IPS-11a (cell line): ENCODE data around the gene BAHD1.
A peak's percentile ranks its signal among the peaks of the same experiment; 100 is the strongest.

Source experiments
- H3K4me3 ChIP-seq: one replicate; pipeline ENCODE4 v1.5.1; 2013; ENCODE audit warnings: low read depth, low read length, control low read depth

BAHD1 gene

DNA sequence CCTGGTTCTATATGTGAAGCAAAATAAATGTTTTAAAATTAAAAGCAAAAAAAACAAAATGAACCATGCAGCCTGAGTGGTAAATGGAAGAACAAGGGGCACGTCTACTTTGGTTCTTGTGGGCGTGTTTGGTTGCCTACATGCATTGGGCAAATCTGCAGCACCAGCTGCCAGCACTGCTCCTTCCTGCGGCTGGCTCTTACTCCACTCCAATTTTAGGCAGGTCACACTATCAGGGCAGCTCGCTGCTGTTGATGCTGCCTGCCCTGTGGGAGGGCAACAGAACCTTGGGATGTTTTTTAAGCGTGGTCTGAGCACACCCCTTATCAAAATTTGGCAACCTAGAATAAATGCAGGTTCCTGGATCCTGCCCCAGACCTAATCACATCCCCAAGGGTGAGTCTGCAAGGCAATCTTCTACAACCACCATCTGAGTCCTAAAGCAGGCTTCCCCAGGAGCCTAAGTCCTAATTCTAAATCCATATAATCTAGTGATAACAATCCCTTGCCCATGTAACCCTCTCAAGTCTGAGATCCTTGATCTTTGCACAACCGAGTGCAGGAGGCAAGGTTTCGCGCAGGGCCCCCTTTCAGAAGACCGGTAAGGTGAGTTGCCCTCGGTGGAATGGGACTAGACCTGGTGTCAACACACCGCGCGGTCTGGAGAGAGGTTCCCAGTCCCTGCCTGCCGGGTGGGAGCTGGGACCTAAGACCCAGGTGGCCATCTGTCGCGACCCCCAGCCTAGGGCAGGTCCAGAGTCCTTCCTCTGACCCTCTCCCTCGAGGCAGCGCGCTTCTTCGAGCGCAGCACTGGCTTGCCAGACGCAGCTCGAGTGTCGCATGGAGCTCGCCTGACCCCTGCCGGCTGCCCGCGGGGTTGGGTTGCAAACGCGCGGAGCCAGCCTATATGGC lies 19.3 kb upstream of the BAHD1 start:
- H3K4me3 ChIP-seq, result no peak overlapping the region

DNA sequence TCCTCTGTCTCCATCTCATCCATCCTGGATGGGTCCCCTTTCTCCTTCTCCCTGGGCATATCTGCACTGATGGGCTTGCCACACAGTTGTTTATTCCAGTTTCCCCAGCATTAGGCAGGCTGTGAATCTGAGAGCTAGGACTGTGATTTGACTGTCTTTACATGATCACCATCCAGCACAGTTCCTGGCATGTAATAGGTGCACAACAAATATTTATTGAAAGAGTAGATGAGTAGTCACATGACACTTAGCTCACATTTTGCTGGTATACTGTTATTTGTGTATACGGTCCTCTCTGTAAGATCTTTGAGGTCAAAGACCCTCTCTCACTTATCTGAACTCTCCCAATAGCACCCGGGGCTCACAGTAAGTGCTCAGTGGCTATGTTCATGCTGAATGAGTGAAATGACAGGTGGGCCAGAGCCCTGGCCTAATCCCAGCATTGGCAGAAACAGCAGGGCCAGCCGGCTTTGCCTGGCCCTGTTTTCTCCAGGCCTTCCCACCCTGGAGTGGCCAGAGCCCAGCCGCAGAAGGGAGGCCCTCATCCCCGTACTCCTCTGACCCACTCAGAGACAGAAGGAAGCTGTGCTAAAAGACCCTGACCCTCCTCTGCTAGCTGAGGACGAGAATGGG lies 16.2 kb upstream of the BAHD1 start:
- no peak overlapping the region for H3K4me3 ChIP-seq

DNA sequence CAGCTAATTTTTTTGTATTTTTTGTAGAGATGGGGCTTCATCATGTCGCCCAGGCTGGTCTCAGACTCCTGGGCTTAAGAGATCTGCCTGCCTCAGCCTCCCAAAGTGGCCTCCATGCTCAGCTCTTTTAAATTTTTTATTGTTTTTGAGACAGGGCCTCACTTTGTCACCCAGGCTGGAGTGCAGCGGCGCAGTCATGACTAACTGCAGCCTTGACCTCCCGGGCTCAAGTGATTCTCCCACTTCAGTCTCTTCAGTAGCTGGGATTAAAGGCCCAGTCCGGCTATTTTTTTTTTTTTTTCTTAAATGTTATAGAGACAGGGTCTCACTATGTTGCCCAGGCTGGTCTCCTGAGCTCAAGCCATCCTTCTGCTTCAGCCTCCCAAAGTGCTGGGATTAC lies 15.1 kb upstream of the BAHD1 start:
- H3K4me3 ChIP-seq, result no peak overlapping the region

DNA sequence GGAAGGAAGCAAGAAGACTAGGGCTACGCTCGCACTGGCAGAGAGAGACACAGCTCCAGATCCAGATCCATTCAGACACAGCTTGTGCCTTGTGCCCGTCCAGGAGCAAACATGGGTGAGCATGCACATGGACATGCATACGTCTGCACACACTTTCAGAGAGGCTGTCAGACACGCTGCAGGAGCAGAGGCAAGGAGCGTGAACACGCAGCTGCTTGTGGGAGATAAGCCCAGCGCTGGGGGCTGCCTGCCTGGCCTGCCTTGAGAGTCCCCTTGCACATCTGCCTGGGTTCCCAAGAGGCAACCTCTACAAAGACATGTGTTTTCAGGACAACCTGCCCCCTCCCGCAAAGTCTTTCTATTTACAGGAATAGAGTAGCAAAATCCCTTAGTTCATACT lies 13.6 kb upstream of the BAHD1 start:
- no peak overlapping the region for H3K4me3 ChIP-seq

DNA sequence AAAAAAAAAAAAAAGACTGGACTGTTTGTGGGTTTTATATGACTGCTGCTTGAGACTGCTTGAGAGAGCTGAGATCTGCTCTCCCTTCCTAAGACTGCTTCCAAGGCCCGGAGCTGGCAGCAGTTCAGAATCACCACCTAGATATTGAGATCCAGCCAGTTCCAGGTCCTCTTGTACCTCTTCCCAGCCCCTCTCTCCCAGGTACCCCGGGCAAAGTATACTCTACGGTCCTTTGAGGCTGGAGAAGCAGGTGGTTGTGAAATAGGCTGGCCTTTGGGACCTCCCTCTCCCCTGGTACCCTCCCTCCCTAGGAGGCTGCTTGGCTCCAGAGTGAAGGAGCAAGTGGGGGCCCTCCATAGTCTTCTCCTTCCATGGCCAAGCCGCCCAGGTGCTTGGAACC lies 12.6 kb upstream of the BAHD1 start:
- H3K4me3 ChIP-seq, result no peak overlapping the region

DNA sequence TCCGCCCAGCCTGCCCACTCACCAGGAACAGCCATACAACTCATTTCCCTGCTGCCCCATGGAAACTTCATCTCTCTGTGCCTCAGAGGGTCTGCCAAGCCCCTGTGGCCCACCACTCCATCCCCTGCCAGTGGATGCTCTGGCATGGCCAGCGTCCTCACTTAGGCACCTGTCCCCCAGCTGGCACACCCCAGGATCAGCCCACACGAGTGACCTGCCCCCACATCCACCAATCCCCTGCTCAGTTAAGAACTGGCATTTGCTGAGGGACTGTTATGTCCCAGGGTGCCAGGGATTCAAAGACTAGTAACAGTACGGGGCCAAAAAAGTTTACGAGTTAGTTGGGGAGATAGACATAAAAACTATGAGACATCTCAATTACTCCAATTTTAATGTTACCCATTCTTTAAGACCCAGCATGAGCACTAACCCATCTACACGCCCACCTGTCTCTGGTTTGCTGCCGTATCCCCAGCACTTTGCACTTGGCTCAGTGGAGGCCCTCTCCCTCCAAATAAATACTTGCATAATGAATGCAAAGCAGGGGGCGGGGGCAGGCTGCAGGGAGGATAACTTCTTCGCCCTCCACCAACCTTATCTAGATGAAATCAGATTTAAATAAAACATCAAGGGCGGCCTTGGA lies 11.6 kb upstream of the BAHD1 start:
- H3K4me3 ChIP-seq, result no peak overlapping the region

DNA sequence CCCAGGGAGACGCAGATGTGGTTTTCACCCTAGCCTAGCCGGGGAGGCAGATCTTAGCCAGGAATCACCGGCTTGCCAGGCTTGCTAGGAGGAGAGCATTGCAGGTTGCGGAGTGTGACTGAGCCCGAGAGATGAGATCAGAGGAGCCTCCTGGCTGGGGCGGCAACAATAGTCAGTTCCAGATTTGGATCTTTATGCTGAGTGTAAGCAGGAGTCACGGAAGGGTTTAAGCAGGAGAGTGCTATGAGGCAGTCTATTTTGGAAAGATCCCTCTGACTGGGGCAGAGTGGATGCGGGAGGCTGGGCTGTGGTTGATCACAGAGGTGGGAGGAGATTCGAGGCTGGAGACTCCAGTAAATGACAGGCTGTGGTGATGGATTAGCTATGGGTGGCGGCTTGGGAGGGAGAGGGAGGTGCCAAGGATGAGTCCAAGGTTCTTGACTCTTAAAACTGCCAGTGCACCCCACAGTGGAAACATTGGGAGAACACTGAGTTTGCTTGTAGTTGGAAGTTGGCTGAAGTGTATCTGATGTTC lies 10.4 kb upstream of the BAHD1 start:
- no peak overlapping the region for H3K4me3 ChIP-seq

DNA sequence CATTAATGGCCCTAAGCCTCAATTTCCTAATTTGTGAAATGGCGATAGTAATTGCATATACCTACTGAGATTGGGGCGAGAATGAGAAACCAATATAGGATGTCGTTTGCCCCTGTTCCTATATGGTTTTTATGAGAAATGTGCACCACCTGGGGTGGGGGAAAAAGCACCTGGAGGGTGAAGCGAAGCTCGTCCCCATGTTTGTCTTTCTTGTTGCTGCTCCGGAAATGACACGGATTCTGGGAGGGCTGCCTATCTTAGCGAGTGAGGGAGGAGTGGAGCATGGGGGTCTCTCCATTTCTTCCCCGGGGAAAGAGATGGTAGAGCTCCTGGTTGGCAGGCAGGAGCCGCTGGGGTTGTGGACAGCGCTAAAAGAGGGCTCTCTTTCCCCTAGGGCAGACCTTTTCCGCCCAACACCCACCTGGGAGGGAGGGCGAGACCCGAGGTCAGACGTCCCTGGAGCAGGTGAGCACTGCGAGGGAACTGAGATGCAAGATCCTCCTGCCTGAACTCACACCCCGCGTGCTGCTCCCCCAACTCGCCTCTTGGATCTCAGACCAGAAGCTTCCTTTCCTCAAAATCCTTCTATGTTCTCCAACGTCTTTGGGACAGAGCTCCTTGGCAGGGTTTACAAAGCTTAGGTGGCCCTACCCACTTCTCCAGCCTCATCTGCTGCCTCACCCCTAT lies 5.6 kb upstream of the BAHD1 start:
- H3K4me3 ChIP-seq, result no peak overlapping the region

DNA sequence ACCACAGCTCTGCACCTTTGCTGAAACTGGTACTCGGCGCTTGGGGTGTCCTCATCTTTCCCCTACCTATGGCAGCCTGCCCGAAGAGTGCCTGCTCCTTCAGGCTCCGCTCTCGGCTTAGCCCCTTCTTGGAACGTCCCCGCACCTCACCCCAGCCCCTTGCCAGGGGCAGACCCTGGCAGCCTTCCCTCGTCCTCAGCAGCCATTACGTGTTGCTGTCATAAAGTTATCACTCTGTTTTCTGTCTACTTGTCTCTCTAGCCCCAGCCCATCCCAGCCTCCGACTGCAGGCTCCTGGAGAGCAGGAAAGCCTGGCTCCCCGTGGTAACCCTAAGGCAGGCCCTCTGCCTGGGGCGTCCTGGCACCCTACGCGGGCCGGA lies 5.1 kb upstream of the BAHD1 start:
- peak overlapping the region; percentile 40 for H3K4me3 ChIP-seq

DNA sequence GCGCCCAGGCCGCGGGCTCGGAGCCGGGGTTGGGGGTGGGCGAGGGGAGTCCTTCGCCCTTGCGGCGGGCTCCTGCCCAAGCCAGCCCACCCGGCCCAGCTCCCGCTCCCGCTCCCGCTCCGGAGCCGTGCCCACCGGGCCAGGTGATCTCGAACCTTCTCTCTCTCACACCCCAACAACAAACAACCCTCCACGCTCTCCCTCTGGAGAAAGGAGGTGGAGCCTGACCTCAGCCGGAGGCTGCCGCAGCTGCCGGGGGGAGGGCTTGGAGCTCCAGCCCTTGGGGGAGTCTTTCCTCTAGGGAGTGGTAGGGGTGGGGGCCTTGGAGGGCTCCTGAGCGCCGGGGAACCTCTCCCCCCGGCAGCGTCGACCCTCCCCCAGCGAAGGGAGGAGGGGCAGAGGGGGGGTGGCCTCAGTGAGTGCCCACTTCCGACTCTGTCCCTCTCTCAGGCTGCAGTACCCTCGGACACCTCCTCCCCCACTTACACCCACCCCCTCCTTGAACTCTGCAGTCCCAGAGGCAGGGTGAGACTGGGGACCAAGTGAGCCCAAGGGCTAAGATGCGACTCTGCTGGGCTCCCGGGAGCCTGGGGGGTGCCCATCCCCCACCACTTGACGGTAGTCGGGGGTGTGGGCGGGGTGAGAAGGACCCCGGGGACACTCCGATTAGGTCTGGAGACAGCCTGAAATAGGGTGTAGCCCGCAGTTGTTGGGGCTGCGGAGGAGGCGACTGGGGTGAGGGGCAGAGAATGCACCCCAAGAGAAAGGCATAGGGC lies 4.4 kb upstream of the BAHD1 start:
- peak overlapping the region; percentile 40 for H3K4me3 ChIP-seq

DNA sequence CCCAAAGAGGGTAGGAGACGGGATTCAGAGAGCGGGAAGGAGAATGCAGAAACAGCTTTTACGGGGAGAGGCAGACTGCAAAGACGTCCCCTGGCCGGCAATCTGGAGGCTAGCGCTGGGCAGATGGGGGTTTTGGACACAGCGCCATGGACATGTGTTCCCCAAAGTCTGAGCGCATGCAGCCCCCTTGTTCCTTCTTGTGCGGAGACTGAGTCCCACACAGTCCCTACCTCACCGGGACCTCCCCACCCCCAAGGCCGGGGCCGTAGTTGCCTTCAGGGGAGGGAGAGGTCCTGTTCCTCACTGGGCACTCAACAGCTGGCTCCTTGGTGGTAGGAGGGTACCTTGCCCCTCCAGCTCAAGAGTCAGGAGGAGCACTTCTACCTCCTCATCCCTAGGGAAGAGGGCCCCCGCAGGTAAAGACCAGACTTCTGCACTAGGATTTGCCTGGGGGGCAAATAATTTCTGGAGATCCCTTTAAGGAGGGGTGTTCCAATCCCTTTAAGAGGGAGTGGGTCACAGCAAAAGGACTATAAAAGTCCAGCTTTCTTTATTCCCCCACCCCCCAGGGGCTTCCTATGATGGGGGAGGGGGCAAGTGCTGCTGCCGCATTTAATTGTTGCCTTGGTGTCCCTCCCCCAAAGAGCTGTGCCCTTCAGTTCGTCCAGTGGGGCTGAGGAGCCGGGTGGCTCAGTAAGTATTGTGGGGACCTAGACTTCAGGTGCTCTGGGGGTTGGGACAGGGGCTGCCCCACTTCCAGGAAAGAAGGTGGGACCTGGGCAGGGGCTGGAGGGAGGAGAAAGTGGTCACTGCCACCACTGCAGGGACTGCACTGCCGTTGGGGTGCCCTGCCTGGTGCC lies 3.6 kb upstream of the BAHD1 start:
- H3K4me3 ChIP-seq, result peak overlapping the region; percentile 40

DNA sequence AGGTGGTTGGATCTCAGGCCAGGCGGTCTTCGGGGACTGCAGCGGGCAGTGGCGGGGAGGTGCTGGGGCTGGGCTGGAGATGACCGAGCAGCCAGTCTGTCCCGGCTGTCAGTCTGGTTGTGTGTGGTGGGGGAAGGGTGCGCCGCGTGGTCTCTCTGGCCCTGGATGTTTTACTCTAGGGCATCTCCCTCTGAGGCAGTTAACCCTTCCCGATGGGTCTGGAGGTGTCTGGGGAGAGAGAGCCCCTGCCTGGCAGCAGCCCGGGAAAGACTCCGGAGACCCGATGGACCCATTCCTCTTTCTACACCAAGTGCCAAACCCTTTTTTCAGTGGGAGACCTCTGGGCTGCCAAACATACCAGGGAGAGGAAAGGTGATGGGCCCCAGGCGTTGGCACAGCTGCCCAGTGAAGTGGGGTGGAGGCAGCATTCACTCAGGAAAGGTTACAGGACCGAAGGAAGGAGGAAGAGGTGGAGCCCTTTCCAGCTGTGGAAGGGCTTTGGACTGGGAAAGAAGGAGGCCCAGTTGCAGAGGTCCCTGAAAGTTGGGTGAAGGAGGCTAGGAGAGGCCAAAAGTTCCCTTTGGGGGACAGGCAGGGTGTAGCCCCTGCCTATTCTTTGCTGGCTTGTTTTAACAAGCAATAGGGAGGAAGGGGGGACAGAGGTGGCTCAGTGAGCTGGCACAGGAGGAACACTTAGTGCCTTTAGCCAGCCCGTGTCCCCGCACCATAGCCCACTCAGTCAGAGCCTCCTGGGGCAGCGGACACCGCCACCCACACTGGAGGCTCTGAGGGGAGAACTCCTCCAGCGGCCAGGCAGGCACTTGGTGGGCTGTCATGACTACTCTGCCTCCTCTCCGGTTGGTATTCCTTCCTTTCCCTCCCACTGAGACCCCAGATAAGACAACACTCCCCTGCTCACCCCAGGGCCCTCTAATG lies 2.7 kb upstream of the BAHD1 start:
- H3K4me3 ChIP-seq, result peak overlapping the region; percentile 40

DNA sequence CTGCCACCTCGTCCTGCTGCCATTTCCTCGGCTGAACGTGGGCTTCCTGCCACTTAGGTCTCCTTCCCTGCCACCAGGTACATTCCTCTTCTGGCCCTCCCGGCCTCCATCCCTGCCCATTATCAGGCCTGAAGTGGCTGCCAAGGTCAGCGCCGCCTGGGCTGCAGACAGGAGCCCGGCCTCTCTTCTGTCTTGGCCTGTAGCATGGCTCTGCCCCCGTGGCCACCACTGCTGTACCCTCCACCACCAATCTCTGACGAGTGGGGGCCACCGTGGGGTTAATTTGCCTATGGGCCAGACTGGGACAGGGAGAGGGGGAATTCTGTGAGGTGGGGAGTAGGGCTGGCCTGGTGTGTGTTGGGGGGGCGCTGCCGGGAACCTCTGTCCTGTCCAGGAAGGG lies 2.0 kb upstream of the BAHD1 start:
- H3K4me3 ChIP-seq, result no peak overlapping the region

DNA sequence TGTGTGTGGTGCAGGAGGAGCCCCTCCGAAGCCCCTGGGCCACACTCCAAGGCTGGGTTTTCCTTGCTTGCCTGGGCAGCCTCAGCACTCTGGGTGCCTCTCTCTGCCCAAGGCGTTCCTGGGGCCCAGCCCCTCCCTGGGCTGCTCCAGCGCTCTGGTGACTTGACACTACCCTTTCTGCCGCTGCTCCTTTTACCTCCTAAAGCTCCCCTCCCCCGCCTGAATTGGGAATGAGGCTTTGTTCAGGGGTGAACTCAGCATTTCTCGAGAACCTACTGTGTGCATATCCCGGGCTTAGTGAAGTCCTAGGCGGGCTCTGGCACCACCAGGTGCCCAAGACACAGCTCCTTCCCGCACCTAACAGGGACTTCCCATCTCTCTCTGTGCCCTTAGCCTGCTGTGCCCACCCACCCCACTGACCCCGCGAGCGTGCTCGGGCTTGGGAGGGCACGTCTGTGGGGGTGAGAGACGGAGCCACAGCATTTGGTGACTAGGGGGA lies 1.2 kb upstream of the BAHD1 start:
- peak overlapping the region; percentile 55 for H3K4me3 ChIP-seq

DNA sequence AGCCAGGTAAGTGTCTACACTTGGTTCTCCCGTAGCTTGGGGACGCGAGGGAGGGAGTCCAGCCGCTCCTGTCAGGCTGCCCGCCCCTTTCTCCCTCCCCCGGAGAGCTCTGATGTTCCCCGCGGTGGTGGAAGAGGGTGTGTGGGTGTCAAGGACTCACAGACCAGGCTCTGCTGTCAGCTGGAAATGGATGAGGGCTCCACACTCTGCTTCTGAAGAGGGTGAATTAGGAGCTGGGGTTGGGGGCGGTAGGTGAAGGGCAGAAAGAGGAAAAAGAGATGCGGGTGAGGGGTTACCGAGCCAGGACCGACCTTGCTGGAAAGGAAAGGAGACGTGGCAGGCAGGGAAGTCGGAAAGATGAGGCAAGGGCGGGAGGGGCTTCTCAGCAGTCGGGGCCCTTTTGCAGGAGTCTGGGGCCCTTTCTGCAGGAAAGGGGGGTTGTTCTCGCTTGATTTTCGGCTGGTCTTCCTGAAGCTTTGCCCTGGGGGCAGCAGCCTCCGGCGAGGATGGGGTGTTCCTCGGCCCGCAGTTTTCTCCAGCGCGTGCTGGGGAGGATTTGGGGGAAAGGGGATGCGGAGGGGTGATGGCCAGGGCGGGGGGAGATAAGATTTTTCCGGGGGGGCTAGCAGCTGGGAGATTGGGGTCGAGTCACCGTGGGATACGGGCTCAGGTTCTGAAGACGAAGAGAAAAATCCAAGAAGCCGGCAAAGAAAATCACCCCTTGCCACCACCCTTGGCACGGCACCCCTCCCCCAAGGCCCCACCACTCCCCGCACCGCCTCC lies 602 bp upstream of the BAHD1 start:
- H3K4me3 ChIP-seq, result peak overlapping the region; percentile 55

DNA sequence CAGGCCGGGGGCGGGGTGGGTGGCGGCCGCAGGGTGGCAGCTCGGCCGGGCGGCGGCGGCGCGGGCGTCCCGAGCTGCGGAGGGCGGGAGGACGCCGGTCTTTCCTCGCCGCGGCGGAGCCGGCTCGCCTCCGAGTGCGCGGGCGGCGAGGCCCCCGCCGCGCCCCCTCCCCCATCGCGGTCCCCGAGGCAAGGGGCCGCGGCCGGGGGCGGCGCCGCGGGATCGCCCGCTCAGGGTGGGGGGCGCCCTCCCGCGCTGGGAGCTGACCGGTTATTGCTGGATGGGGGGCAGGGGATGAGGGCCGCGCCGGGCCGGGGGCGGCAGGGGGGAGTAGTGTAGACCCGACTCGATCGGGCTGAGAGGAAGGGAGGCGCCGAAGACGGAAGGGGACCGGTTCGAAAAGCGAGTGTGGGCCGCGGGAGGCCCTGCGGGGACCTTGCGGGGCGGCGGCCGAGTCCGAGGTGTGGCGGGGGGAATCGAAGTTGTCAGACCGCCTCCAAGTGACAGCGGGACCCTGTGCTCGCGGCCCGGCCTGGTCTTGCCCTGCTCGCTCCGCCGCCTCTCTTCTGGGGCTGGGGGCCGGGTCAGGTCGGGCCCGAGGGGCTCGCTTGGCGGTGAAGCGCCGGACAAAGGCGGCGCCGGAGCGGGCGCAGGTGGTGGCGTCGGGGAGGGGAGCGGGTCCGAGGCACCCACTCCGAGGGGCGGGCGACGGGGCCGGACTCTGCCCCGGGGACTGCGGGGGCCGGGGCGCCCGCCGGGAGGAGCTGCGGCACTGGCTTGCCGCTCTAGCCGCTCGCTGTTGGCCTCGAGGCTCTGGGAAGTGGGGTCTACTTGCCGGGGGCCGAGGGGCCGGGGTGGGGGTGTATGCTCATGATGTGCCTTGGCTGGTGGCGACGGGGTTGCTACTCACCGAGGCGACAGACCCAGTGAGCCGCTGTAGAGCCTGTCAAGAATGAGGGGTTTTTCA lies 1.1 kb downstream of the BAHD1 start:
- peak overlapping the region; percentile 65 for H3K4me3 ChIP-seq
